CD4-positive, alpha-beta T cell treated with Interleukin-10 for 1 hour (primary cell): ENCODE results near the gene ZNF184.

Source experiments
- DNase-seq: peaks from one replicate; pipeline ENCODE4 v3.0.0-alpha.2; 2020

The ZNF184 gene

GRCh38 chr6:27472617-27473400 is at the start of gene ZNF184:
Gene ZNF184, minus strand, starts transcription at chr6:27473105. Its CDS starts 811 bp downstream, at chr6:27472294.
- DNase-seq = peak; percentile 91

DNA sequence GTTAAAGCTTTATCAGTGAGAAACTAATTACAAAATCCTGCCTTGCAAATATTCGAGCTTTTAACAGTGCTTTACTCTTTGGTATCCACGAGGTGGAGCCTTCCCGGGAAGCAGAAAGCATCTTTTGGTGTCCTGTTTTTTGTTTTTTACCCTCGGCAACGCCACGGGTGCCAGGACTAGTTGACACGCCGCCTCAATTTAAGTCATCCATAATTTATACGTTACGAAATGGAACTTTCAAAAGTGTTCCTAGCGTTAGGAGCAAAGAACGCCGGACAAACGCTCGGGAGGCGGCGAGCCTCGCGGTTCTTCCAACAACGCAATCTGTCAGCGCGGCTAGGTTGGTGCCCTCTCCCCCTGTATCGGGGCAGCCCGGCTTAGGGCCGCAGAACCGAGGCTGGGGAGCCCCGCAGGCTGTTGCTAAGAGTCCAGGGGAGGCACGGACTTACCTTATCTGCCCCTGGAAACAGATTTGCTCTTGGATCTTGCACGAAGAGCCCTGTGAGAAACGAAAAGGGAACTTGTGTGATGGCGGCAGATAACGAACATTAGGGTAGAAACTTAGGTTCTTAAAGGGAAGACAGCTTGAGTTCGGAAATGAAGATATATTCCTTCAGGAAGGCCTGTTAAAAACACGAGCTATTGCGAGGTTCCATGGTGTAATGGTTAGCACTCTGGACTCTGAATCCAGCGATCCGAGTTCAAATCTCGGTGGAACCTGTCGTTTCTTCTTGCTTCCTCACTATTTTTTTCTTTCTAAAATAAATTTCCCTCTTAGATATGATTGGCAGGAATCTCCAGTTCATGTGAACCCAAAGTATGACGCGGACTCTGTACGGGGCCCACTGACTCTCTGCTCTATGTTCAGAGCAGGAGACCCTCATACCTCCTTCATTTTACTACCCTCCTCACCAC is 46.2 kb upstream of the ZNF184 start:
- DNase-seq = peak; percentile 87

DNA sequence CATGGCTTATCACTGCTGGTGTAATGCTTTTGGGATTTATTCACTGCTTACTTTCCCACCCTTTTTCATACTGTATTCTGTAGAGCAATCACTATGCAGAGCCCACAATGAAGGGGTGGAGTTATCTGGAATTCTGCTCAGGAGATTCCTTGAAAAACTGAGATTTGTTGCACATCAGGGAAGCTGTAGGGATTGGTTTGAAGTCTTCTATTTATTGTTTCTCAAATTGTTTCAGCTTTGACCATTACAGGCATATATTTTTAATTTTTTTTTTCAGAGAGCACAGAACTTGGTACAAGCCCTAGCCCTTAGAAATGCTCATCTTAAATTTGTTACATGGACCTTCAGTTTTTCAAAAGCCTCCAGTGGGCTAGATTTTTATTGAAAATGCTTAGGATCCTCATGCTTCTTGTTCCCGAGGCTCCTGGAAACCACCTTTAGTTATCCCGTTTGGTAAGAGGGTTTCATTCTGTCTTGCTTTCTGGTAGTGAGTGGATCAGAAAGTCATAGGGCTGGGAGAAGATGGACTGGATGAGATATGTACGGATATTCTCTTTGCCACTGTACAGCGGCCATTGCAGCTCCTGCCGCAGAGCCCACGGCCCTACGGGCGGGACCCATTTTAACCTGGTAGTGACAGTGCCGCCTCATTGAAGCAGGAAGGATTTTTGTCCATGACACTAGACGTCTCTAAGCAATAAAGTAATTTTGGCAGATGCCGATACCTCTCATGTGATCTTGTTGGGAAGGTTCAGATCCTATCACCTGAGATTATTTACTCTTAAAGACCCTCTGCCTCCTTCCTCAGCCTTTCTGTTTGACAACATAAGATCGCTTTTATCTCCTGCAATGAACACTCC is 45.3 kb upstream of the ZNF184 start:
- DNase-seq = no peak

- no peak for DNase-seq
Observed at GRCh38 chr6:27517238-27517637, 44.3 kb upstream of the ZNF184 start.

DNA sequence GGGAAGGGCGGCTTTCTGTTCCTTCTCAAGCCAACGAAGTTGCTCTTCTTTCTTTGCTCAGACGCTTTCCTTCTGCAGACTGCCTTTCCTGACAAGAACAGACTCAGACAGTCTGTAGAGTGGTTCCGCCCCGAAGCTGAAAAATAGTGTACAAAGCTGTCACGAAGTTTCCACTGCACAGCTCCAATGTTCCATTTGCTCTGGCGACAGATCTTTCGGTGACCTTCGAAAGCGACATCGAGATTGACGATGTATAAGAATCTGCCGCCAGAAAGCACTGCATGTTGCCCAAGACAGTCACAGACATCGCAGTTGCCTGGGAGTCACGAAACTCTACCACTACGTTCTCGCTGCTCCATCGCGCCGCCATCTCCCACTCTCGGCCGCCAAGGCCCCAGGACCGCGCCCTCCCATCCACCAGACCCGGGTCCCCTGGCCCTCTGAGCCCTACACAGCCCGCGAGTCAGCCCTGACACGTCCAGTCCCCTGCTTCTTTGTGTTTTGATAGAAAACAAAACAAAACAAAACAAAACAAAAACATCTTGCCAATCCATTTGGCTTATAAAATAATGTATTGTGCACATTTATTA is 42.1 kb upstream of the ZNF184 start:
- no peak for DNase-seq

DNA sequence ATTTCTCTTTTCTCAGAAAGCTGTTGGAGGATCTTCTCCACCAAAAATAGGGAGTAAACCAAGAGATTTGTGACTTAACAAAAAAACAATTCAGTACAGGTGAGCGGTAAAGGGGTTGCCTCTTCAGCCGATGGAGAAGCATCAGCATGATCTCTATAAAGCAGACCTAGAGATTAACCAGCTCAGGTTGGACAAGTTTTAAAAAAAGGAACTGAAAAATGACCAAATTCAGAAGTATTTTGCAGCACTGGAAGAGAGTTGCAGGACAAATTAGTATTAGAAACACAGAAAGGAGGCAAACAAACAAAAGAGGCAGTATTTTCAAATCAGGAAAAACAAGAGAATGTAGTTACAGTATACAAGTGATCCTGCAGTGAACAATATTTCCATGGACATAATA is 39.6 kb upstream of the ZNF184 start:
- no peak for DNase-seq

- no peak for DNase-seq
Observed at GRCh38 chr6:27507041-27507956, 34.4 kb upstream of the ZNF184 start.

DNA sequence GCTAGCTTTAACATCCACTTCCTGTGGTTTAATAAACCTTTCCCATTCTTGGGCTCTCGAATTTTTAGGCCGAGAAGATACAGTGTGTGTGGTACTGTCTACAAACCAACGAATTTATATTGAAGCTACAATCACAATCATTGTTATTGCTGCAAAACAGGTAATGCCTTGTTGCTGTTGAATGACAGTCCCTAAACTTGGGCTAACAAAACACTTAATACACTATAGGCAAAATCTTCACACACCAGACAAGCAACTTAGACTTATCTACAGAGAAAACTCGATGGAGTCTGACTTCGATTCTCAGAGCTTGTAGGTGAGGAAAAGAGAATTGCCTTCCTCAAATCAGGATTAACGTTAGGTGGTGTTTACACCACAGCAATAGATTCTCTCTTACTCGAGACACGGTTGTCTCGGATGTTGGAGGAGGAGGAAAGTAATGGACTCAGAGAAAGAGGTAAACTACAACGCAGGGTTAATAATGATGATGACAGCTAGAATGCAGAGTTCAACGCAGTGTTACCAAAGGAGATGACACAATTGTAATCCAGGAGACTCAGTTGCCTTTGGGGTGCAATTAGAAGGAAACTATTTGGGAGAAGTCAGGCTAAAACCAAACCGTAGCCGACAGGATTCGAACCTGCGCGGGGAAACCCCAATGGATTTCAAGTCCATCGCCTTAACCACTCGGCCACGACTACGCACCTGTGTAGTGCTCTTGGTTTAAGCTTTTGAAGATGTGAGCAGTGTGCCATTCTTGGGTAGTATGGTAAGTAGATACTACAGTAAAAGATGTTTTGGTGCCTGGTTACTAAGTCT is 32.5 kb upstream of the ZNF184 start:
- DNase-seq = peak; percentile 79

- peak; percentile 91 for DNase-seq
Observed at GRCh38 chr6:27503436-27504030, 30.6 kb upstream of the ZNF184 start.

- peak; percentile 89 for DNase-seq
Observed at GRCh38 chr6:27502508-27503435, 29.9 kb upstream of the ZNF184 start.

DNA sequence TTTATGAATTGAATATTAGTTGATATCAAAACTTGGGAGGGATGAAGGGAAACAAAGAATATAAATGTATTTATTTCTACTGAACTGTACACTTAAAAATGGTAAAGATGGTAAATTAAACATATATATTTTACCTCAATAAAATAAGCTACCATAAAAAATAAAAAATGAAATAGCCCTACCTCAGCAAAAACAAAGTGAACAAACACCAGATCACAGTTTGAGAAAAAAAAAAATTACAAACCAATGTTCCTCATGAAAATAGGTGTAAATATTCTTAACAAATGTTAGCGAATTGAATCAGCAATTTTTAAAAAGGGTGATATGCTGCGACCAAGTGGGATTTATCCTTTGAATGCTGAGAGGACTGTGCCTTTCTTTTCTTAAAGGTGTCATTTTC is 28.3 kb upstream of the ZNF184 start:
- DNase-seq = no peak

DNA sequence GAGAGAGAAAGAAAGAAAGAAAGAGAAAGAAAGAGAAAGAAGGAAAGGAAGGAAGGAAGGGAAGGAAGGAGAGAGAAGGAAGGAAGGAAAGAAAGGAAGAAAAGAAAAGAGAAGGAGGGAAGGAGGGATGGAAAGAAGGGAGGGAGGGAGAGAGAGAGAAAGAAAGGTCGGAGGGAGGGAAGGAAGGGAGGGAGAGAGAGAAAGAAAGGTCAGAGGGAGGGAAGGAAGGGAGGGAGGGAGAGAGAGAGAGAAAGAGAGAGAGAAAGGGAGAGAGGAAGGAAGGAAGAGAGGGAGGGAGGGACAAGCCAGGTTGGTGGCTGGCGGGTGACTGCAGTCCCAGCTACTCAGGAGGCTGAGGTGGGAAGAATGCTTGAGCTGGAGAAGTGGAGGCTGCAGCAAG is 27.3 kb upstream of the ZNF184 start:
- DNase-seq = no peak

DNA sequence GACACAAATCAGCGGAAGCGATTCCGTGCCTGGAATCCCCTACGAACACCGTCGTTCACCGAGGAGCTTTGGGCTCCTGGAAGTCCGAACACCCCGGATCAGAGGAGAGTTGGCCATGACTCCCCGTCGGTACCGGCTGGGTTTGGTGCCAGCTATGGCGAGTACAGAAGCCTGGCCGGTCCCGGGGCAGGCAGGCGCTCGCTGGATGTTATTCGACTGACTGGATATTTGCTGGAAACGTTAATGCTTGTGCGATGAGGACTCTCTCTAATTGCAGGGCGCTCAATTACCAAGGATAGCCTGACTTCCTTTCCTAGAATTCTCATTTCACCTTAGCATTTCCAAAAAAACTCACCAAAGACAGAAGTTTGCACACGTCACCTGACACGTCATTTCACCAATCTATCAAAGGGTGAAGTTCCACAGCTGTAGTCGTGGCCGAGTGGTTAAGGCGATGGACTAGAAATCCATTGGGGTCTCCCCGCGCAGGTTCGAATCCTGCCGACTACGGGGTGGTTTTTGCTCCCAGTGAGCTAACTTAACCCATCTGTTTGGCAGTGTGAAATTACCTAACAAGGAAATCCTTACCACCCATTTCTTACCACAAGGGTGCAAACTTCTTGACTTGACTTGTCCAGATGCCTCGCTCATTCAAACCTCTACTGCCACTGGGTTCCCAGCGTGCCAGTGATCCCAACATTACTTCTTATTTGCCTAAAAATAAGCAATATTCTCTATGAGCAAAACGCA is 22.7 kb upstream of the ZNF184 start:
- no peak for DNase-seq

GRCh38 chr6:27494987-27495385 is 22.1 kb upstream of the ZNF184 start:
- no peak for DNase-seq

DNA sequence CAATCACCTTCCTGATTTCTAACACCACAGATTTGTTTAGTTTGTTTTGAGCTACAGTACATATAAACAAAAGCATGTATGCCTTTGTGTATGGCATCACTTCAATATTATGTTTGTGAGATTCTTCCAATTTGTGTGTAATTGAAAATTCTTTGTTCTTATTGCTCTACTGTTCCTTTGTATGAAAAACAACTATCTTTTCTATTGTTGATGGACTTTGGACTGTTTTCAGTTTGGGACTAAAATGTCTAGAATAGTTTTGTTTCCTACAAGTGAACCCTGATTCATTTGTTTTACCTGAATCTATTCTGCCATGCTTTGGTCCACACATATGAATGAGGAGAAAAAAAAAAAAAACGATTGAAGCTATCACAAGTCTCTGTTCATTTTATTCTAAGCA is 21.2 kb upstream of the ZNF184 start:
- DNase-seq = no peak

GRCh38 chr6:27492631-27493190 is 19.8 kb upstream of the ZNF184 start:
- no peak for DNase-seq

- peak; percentile 95 for DNase-seq
Observed at GRCh38 chr6:27479319-27480182, 6.6 kb upstream of the ZNF184 start.
